DOHH2 (cell line): ENCODE results near the gene CDC26.
A peak's percentile ranks its signal among the peaks of the same experiment; 100 is the strongest.

Experiments used
- H3F3A ChIP-seq: fragments of 200-600 bp; sonication (generic), shearing (Covaris generic); 2 replicates; pipeline ENCODE4 v1.6.0; 2016; ENCODE audit warnings: antibody characterized with exemption, mild to moderate bottlenecking; ENCODE audit not compliant: control insufficient read depth, insufficient read depth
- H3K27ac ChIP-seq: fragments of 200-600 bp; sonication (generic); 2 replicates; pipeline ENCODE4 v1.5.1; 2014; ENCODE audit warnings: low read depth, mild to moderate bottlenecking, low read length, moderate library complexity
- H3K27me3 ChIP-seq: fragments of 200-600 bp; sonication (generic); 2 replicates; pipeline ENCODE4 v1.6.1; 2014; ENCODE audit warnings: mild to moderate bottlenecking, low read length, mixed read lengths; ENCODE audit not compliant: control insufficient read depth
- H3K36me3 ChIP-seq: fragments of 200-600 bp; sonication (generic); 2 replicates; pipeline ENCODE4 v1.6.1; 2014; ENCODE audit warnings: mild to moderate bottlenecking, low read length, moderate library complexity, mixed read lengths; ENCODE audit not compliant: control insufficient read depth
- H3K4me1 ChIP-seq: fragments of 200-600 bp; sonication (generic); 2 replicates; pipeline ENCODE4 v1.6.1; 2014; ENCODE audit warnings: mild to moderate bottlenecking, low read length, mixed read lengths; ENCODE audit not compliant: control insufficient read depth
- H3K4me2 ChIP-seq: fragments of 200-600 bp; sonication (generic); 2 replicates; pipeline ENCODE4 v1.6.0; 2014; ENCODE audit warnings: mild to moderate bottlenecking, low read length, moderate library complexity
- H3K4me3 ChIP-seq: fragments of 200-600 bp; sonication (generic); 2 replicates; pipeline ENCODE4 v1.5.1; 2014; ENCODE audit warnings: mild to moderate bottlenecking, low read length, mixed read lengths
- H3K79me2 ChIP-seq: fragments of 200-600 bp; sonication (generic); 2 replicates; pipeline ENCODE4 v1.6.1; 2014; ENCODE audit warnings: mild to moderate bottlenecking, low read length, mixed read lengths; ENCODE audit not compliant: control insufficient read depth
- H3K9me2 ChIP-seq: fragments of 200-600 bp; sonication (generic); replicated peaks from 2 replicates; pipeline ENCODE4 v1.6.1; 2014; ENCODE audit warnings: mild to moderate bottlenecking, low read length, mixed read lengths; ENCODE audit not compliant: control insufficient read depth
- H3K9me3 ChIP-seq: fragments of 200-600 bp; sonication (generic); 2 replicates; pipeline ENCODE4 v1.6.1; 2014; ENCODE audit warnings: antibody characterized with exemption, low read length, mixed read lengths; ENCODE audit not compliant: control insufficient read depth, insufficient read depth
- H4K20me1 ChIP-seq: fragments of 200-600 bp; sonication (generic); 2 replicates; pipeline ENCODE4 v1.6.0; 2014; ENCODE audit warnings: low read depth, mild to moderate bottlenecking, antibody characterized with exemption, low read length, moderate library complexity; ENCODE audit not compliant: control insufficient read depth, insufficient read depth
- EZH2phosphoT487 ChIP-seq: fragments of 200-600 bp; sonication (generic); IDR thresholded peaks from 2 replicates; pipeline ENCODE4 v1.6.1; 2017; ENCODE audit warnings: borderline replicate concordance, mild to moderate bottlenecking, antibody characterized with exemption, low read length, moderate library complexity, mixed read lengths
- TF ChIP-seq, protein P1 (sequence below): fragments of 200-600 bp; sonication (generic); IDR thresholded peaks from one replicate; pipeline ENCODE4 v1.5.1; 2014; ENCODE audit warnings: antibody characterized with exemption, mild to moderate bottlenecking, low read depth, low read length; ENCODE audit not compliant: poor library complexity, severe bottlenecking

Gene CDC26

GRCh38 chr9:113221003-113221799, 54.2 kb downstream of the CDC26 start, which contains the start of the genes FKBP15 and SLC31A1:
FKBP15 (minus strand) TSS chr9:113221277; CDS start chr9:113221243, 34 bp downstream.
SLC31A1 (plus strand) TSS chr9:113221544; CDS start chr9:113256149, 34,605 bp downstream.
- Histone ChIP-seq H3K27me3 (no peaks in the 10 kb centered on the region), H3K36me3 (peaks cover 55% of the 10 kb centered on the region), H3F3A (peaks cover 17% of the 10 kb centered on the region), H3K4me2 (peak within 1 kb of the TSS; percentile 93), H3K9me3 (no peaks in the 10 kb centered on the region), H3K4me3 (peak within 1 kb of the TSS; percentile 94), H3K27ac (peak within 1 kb of the TSS; percentile 94), H3K79me2 (peaks cover 95% of the 10 kb centered on the region), H4K20me1 (peaks cover 3% of the 10 kb centered on the region; the same call in 1 of the 2 replicates), H3K4me1 (peaks cover 51% of the 10 kb centered on the region), H3K9me2 (no peaks in the 10 kb centered on the region)
- TF ChIP-seq EZH2phosphoT487: no peak
- TF ChIP-seq, protein P1, sequence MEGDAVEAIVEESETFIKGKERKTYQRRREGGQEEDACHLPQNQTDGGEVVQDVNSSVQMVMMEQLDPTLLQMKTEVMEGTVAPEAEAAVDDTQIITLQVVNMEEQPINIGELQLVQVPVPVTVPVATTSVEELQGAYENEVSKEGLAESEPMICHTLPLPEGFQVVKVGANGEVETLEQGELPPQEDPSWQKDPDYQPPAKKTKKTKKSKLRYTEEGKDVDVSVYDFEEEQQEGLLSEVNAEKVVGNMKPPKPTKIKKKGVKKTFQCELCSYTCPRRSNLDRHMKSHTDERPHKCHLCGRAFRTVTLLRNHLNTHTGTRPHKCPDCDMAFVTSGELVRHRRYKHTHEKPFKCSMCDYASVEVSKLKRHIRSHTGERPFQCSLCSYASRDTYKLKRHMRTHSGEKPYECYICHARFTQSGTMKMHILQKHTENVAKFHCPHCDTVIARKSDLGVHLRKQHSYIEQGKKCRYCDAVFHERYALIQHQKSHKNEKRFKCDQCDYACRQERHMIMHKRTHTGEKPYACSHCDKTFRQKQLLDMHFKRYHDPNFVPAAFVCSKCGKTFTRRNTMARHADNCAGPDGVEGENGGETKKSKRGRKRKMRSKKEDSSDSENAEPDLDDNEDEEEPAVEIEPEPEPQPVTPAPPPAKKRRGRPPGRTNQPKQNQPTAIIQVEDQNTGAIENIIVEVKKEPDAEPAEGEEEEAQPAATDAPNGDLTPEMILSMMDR: no peak

GRCh38 chr9:113220467-113221002, 54.8 kb downstream of the CDC26 start:
- Histone ChIP-seq H3K27me3 (no peaks in the 10 kb centered on the region), H3K9me3 (no peaks in the 10 kb centered on the region), H4K20me1 (peaks cover 3% of the 10 kb centered on the region; the same call in 1 of the 2 replicates), H3K4me3 (peak overlapping the region; percentile 94), H3F3A (peaks cover 17% of the 10 kb centered on the region), H3K4me2 (peak overlapping the region; percentile 93), H3K36me3 (peaks cover 60% of the 10 kb centered on the region), H3K27ac (peak overlapping the region; percentile 94), H3K4me1 (peaks cover 51% of the 10 kb centered on the region), H3K79me2 (peaks cover 97% of the 10 kb centered on the region), H3K9me2 (no peaks in the 10 kb centered on the region)
- TF ChIP-seq EZH2phosphoT487: no peak
- TF ChIP-seq, protein P1: no peak

DNA sequence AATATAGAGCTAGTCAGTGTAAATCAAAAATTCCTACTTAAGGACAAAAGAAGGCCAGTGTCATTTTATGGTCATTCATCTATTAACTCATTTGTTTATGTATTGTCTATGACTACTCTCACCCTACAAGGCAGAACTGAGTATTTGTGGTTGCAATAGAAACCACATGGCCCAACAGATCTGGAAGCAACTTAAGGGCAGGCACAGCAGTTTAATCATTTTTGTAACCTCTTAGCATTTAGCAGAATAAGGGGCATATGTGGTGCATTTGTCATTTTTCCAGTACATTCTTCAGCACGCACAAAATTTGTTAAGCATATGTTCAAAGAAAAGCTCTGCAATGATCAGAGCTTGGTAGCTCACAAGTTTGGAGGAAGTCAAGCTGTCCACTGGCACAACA, 55.4 kb downstream of the CDC26 start:
- H3K9me3 ChIP-seq: no peaks in the 10 kb centered on the region
- H3K27me3 ChIP-seq: no peaks in the 10 kb centered on the region
- no peaks in the 10 kb centered on the region for H3K9me2 ChIP-seq
- H3K79me2 ChIP-seq: peaks cover 97% of the 10 kb centered on the region
- peaks cover 6% of the 10 kb centered on the region; the same call in 1 of the 2 replicates for H4K20me1 ChIP-seq
- H3K4me2 ChIP-seq: peak overlapping the region; percentile 93
- peak overlapping the region; percentile 94 for H3K4me3 ChIP-seq
- no peak for TF ChIP-seq EZH2phosphoT487
- TF ChIP-seq, protein P1: no peak
- H3K27ac ChIP-seq: peak overlapping the region; percentile 94
- peaks cover 62% of the 10 kb centered on the region for H3K36me3 ChIP-seq
- peaks cover 53% of the 10 kb centered on the region for H3K4me1 ChIP-seq
- peaks cover 17% of the 10 kb centered on the region for H3F3A ChIP-seq
